IMR-90 (cell line): ENCODE measurements around the gene KRT82. TPM values are rescaled to one million over a fixed set of nuclear protein-coding genes. Genes with fewer than 3 reads are reported as not detected.

Experiments
- ATAC-seq: fragments of 200-7000 bp; cut with Tn5 transposase; 2 replicates; pipeline ENCODE4 v1.9.1; 2020; ENCODE audit warnings: low read depth, mild to moderate bottlenecking, moderate library complexity
- BruUV-seq: library from RNA; stranded (reverse); fragments of 400-500 nt; replicated peaks from 2 replicates; lab custom pipeline; 2021; lab: Mats Ljungman, UMichigan
- CTCF ChIA-PET: fragments of 300-600 bp; formaldehyde crosslinking; extraction: SDS; loops from one replicate; lab custom pipeline; 2021; ENCODE audit warnings: antibody characterized with exemption; lab: Yijun Ruan, JAX
- POLR2A ChIA-PET: fragments of 300-600 bp; sonication (Branson Sonifier 250); formaldehyde crosslinking; loops from one replicate; lab custom pipeline; 2022; ENCODE audit warnings: antibody characterized with exemption; ENCODE audit not compliant: unreplicated experiment; lab: Charles Lee
- DNase-seq: peaks from one replicate; pipeline ENCODE4 v3.0.0; 2013
- H2AFZ ChIP-seq: replicated peaks from 2 replicates; pipeline ENCODE3; 2013; ENCODE audit warnings: low read length, mild to moderate bottlenecking; ENCODE audit not compliant: poor library complexity
- H2AK5ac ChIP-seq: 2 replicates; pipeline ENCODE4 v1.6.1; 2013; ENCODE audit warnings: low read depth, low read length, inconsistent platforms
- H2AK9ac ChIP-seq: replicated peaks from 2 replicates; pipeline ENCODE3; 2013; ENCODE audit warnings: mild to moderate bottlenecking, low read depth, low read length, moderate library complexity; ENCODE audit not compliant: poor library complexity
- H2BK120ac ChIP-seq: 2 replicates; pipeline ENCODE4 v1.6.1; 2013; ENCODE audit warnings: low read depth, low read length, inconsistent platforms
- H2BK15ac ChIP-seq: 3 replicates; pipeline ENCODE4 v1.6.1; 2013; ENCODE audit warnings: low read depth, low read length, inconsistent platforms
- H2BK20ac ChIP-seq: 2 replicates; pipeline ENCODE4 v1.6.1; 2013; ENCODE audit warnings: low read depth, mild to moderate bottlenecking, inconsistent platforms, low read length, moderate library complexity
- H2BK5ac ChIP-seq: 2 replicates; pipeline ENCODE4 v1.6.1; 2013; ENCODE audit warnings: mild to moderate bottlenecking, low read depth, low read length, inconsistent platforms; ENCODE audit not compliant: poor library complexity, severe bottlenecking
- H3K14ac ChIP-seq: replicated peaks from 2 replicates; pipeline ENCODE4 v1.6.1; 2013; ENCODE audit warnings: low read depth, low read length, inconsistent platforms
- H3K18ac ChIP-seq: 2 replicates; pipeline ENCODE4 v1.6.1; 2013; ENCODE audit warnings: low read depth, low read length, control low read depth
- H3K23ac ChIP-seq: 2 replicates; pipeline ENCODE4 v1.6.1; 2013; ENCODE audit warnings: low read depth, low read length, inconsistent platforms
- H3K27ac ChIP-seq: 2 replicates; pipeline ENCODE4 v1.5.1; 2013; ENCODE audit warnings: mild to moderate bottlenecking, control low read depth, low read length; ENCODE audit not compliant: insufficient read depth
- H3K27me3 ChIP-seq: 2 replicates; pipeline ENCODE4 v1.6.1; 2013; ENCODE audit warnings: low read length; ENCODE audit not compliant: control insufficient read depth, insufficient read depth
- H3K36me3 ChIP-seq: 2 replicates; pipeline ENCODE4 v1.6.1; 2013; ENCODE audit warnings: low read length, mixed read lengths; ENCODE audit not compliant: control insufficient read depth, insufficient read depth
- H3K4ac ChIP-seq: 2 replicates; pipeline ENCODE4 v1.6.1; 2013; ENCODE audit warnings: low read depth, low read length, inconsistent platforms
- H3K4me1 ChIP-seq: 2 replicates; pipeline ENCODE4 v1.6.1; 2013; ENCODE audit warnings: low read length, mixed read lengths; ENCODE audit not compliant: control insufficient read depth, insufficient read depth
- H3K4me2 ChIP-seq: 2 replicates; pipeline ENCODE4 v1.6.1; 2013; ENCODE audit warnings: low read depth, mild to moderate bottlenecking, control low read depth, low read length, moderate library complexity
- H3K4me3 ChIP-seq: 2 replicates; pipeline ENCODE4 v1.5.1; 2013; ENCODE audit warnings: low read depth, mild to moderate bottlenecking, control low read depth, low read length, moderate library complexity; ENCODE audit not compliant: insufficient read depth
- H3K56ac ChIP-seq: 2 replicates; pipeline ENCODE4 v1.6.1; 2013; ENCODE audit warnings: low read length, inconsistent platforms; ENCODE audit not compliant: insufficient read depth; ENCODE audit errors: extremely low read depth
- H3K79me1 ChIP-seq, 2 experiments: 2 replicates each; pipeline ENCODE4 v1.6.1; 2013; ENCODE audit warnings: low read length in 2 of 2, inconsistent platforms in 1 of 2, low read depth in 1 of 2
- H3K9ac ChIP-seq: 2 replicates; pipeline ENCODE4 v1.6.1; 2013; ENCODE audit warnings: low read depth, low read length, control low read depth
- H3K9me1 ChIP-seq: 2 replicates; pipeline ENCODE4 v1.6.1; 2013; ENCODE audit warnings: low read length, inconsistent platforms; ENCODE audit not compliant: insufficient read depth
- H3K9me3 ChIP-seq: 2 replicates; pipeline ENCODE4 v1.6.1; 2013; ENCODE audit warnings: low read length; ENCODE audit not compliant: control insufficient read depth, insufficient read depth
- H4K20me1 ChIP-seq: 2 replicates; pipeline ENCODE4 v1.6.1; 2013; ENCODE audit warnings: low read length, inconsistent platforms; ENCODE audit not compliant: insufficient read depth
- H4K5ac ChIP-seq: 2 replicates; pipeline ENCODE4 v1.6.1; 2013; ENCODE audit warnings: mild to moderate bottlenecking, low read depth, low read length, control low read depth
- H4K8ac ChIP-seq, 2 experiments: 2 replicates each; pipeline ENCODE4 v1.6.1; 2013; ENCODE audit warnings: low read depth in 2 of 2, low read length in 2 of 2, control low read depth in 1 of 2, inconsistent platforms in 1 of 2
- H4K91ac ChIP-seq: 2 replicates; pipeline ENCODE4 v1.6.1; 2013; ENCODE audit warnings: low read depth, low read length, inconsistent platforms; ENCODE audit not compliant: insufficient read depth
- BHLHE40 ChIP-seq: fragments of 150-350 bp; IDR thresholded peaks from 2 replicates; pipeline ENCODE4 v1.6.1; 2016; ENCODE audit warnings: mild to moderate bottlenecking, low read depth, low read length
- CEBPB ChIP-seq: IDR thresholded peaks from 2 replicates; pipeline ENCODE4 v1.6.1; 2012; ENCODE audit warnings: low read depth, low read length, improper control_type of control experiment
- CHD1 ChIP-seq: IDR thresholded peaks from 2 replicates; pipeline ENCODE4 v1.6.1; 2012; ENCODE audit warnings: low read depth, low read length, improper control_type of control experiment
- CTCF ChIP-seq: conservative IDR thresholded peaks from 2 replicates; pipeline ENCODE4 v1.5.1; 2012; ENCODE audit warnings: mild to moderate bottlenecking, low read depth, low read length, improper control_type of control experiment
- ELK1 ChIP-seq: fragments of 150-350 bp; IDR thresholded peaks from 2 replicates; pipeline ENCODE4 v1.6.1; 2016; ENCODE audit warnings: low read depth, mild to moderate bottlenecking, low read length, moderate library complexity, borderline replicate concordance
- FOS ChIP-seq: fragments of 150-350 bp; IDR thresholded peaks from 2 replicates; pipeline ENCODE4 v1.6.1; 2016; ENCODE audit warnings: low read depth, low read length
- MAFK ChIP-seq: IDR thresholded peaks from 2 replicates; pipeline ENCODE4 v1.6.1; 2012; ENCODE audit warnings: low read depth, low read length, improper control_type of control experiment
- MAZ ChIP-seq: IDR thresholded peaks from 2 replicates; pipeline ENCODE4 v1.6.1; 2012; ENCODE audit warnings: low read depth, mild to moderate bottlenecking, low read length, improper control_type of control experiment, moderate library complexity, borderline replicate concordance
- MXI1 ChIP-seq: IDR thresholded peaks from 2 replicates; pipeline ENCODE4 v1.6.1; 2012; ENCODE audit warnings: low read depth, mild to moderate bottlenecking, low read length, moderate library complexity, borderline replicate concordance
- NFE2L2 ChIP-seq: fragments of 150-350 bp; IDR thresholded peaks from 2 replicates; pipeline ENCODE4 v1.6.1; 2016; ENCODE audit warnings: low read depth, mild to moderate bottlenecking, low read length
- RAD21 ChIP-seq: IDR thresholded peaks from 2 replicates; pipeline ENCODE4 v1.6.1; 2012; ENCODE audit warnings: low read length, improper control_type of control experiment
- RCOR1 ChIP-seq: IDR thresholded peaks from 2 replicates; pipeline ENCODE4 v1.6.1; 2012; ENCODE audit warnings: mild to moderate bottlenecking, low read length, improper control_type of control experiment; ENCODE audit not compliant: insufficient replicate concordance
- RFX5 ChIP-seq: IDR thresholded peaks from 2 replicates; pipeline ENCODE4 v1.8.0; 2012; ENCODE audit warnings: low read depth, mild to moderate bottlenecking, low read length, moderate library complexity
- SMC3 ChIP-seq: fragments of 150-350 bp; IDR thresholded peaks from 2 replicates; pipeline ENCODE4 v1.6.1; 2016; ENCODE audit warnings: low read depth, mild to moderate bottlenecking, antibody characterized with exemption, low read length, moderate library complexity
- USF2 ChIP-seq: fragments of 150-350 bp; IDR thresholded peaks from 2 replicates; pipeline ENCODE4 v1.6.1; 2017; ENCODE audit warnings: mild to moderate bottlenecking, antibody characterized with exemption, low read length, low read depth
- WGBS, 2 experiments: methylation state at CpG; one replicate each; pipeline versions ENCODE4 v1.1.5 to v1.1.7; 2013; ENCODE audit warnings: missing lambda C conversion rate in 2 of 2; ENCODE audit not compliant: insufficient read length in 1 of 2; ENCODE audit errors: extremely low coverage in 2 of 2; 5-methylcytosine and 5-hydroxymethylcytosine counted together
- dilution Hi-C: fragments of 300-500 bp; cut with HindIII; formaldehyde crosslinking; loops from one replicate; pipeline ENCODE4 v1.14.3; 2018; ENCODE audit warnings: low sequenced_read_pairs; ENCODE audit not compliant: unreplicated experiment
- in situ Hi-C: fragments of 300-500 bp; cut with MboI; formaldehyde crosslinking; loops from 3 replicates; pipeline ENCODE4 v1.14.3; 2019; ENCODE audit warnings: low sequenced_read_pairs, inconsistent platforms, mixed read lengths
- intact Hi-C: fragments of 100-400 bp; cut with micrococcal nuclease; formaldehyde crosslinking; loops from 2 replicates; pipeline ENCODE4 v1.10.0; 2022
- polyA plus RNA-seq, 3 experiments: library from polyadenylated mRNA; depleted of rRNA; stranded (reverse); fragments of >200 nt; gene quantifications; 2 replicates each; pipeline ENCODE4 v1.2.3, GENCODE V29; 2012; ENCODE audit warnings: low replicate concordance in 1 of 3
- total RNA-seq: library from RNA; depleted of rRNA; stranded (reverse); fragments of >200 nt; gene quantifications from 2 replicates; pipeline ENCODE4 v1.2.3, GENCODE V29; 2012

KRT82 gene
- total and polyA plus RNA-seq, 2 of the 4 experiments (the other 2 are of a cell fraction), result not detected

GRCh38 chr12:52413782-52414345 lies 7.7 kb upstream of the KRT82 start:
- no peak overlapping the region for H2AFZ ChIP-seq
- H3K14ac ChIP-seq, result no peak overlapping the region
- DNase-seq (no peak), ATAC-seq (no peak)
- no peaks in the 10 kb centered on the region; the same call in 1 of the 2 replicates for H3K27me3 ChIP-seq
- H3K4me1 ChIP-seq, result no peaks in the 10 kb centered on the region
- 47% methylated on average over 2 of the region's 8 CpGs; no CpG with 5 or more reads in 1 of the 2 experiments for WGBS, 2 experiments
- in situ Hi-C loops (no loop called here), dilution Hi-C loops (no loop called here), intact Hi-C loops (no loop called here)
- no peaks in the 10 kb centered on the region for H3K9me3 ChIP-seq
- no peaks in the 10 kb centered on the region for H4K20me1 ChIP-seq
- no peak overlapping the region for H2AK9ac ChIP-seq
- H3K9ac ChIP-seq, result no peak overlapping the region
- no peak for TF ChIP-seq ELK1
- TF ChIP-seq MXI1, result no peak
- no peak for TF ChIP-seq MAZ
- TF ChIP-seq CTCF, result no peak
- TF ChIP-seq BHLHE40, result no peak
- no peak for TF ChIP-seq CEBPB
- TF ChIP-seq RCOR1, result no peak
- no peak for TF ChIP-seq RFX5
- no peak for TF ChIP-seq NFE2L2
- no peak for TF ChIP-seq USF2
- TF ChIP-seq SMC3, result no peak
- TF ChIP-seq MAFK, result no peak
- TF ChIP-seq FOS, result no peak
- no peak for TF ChIP-seq RAD21
- TF ChIP-seq CHD1, result no peak
- H3K23ac ChIP-seq, result no peak overlapping the region
- H4K91ac ChIP-seq, result no peak overlapping the region
- no peak overlapping the region for H3K4me2 ChIP-seq
- H3K56ac ChIP-seq, result no peak overlapping the region
- BruUV-seq, result no TSS peak
- no peak overlapping the region for H2BK120ac ChIP-seq
- H3K4ac ChIP-seq, result no peak overlapping the region
- no peak overlapping the region for H3K4me3 ChIP-seq
- H2BK20ac ChIP-seq, result no peak overlapping the region
- H4K5ac ChIP-seq, result no peak overlapping the region
- no peak overlapping the region for H2BK5ac ChIP-seq
- H3K18ac ChIP-seq, result no peak overlapping the region
- no peaks in the 10 kb centered on the region for H3K79me1 ChIP-seq
- H2BK15ac ChIP-seq, result no peak overlapping the region
- ChIA-PET POLR2A (no interaction called here), CTCF (no interaction called here)
- no peak overlapping the region for H2AK5ac ChIP-seq
- H3K36me3 ChIP-seq, result no peaks in the 10 kb centered on the region
- peaks cover 6% of the 10 kb centered on the region; the same call in 1 of the 2 replicates for H3K9me1 ChIP-seq
- H4K8ac ChIP-seq, result no peak overlapping the region
- no peak overlapping the region for H3K27ac ChIP-seq
